HepG2 (cell line): ENCODE data around the gene LYG2. TPM values are rescaled to one million over a fixed set of nuclear protein-coding genes. Genes with fewer than 3 reads are reported as not detected.

Source experiments
- ATAC-seq: fragments of 200-7000 bp; cut with Tn5 transposase; 3 replicates; pipeline ENCODE4 v1.9.1; 2020; ENCODE audit warnings: mild to moderate bottlenecking, moderate library complexity
- BruUV-seq: library from RNA; stranded (reverse); fragments of 400-500 nt; replicated peaks from 2 replicates; lab custom pipeline; 2021; lab: Mats Ljungman, UMichigan
- CTCF ChIA-PET: fragments of 300-600 bp; formaldehyde crosslinking; extraction: SDS; loops from one replicate; lab custom pipeline; 2021; ENCODE audit warnings: low total read pairs, inconsistent platforms, low intra/inter-chr PET ratio; lab: Yijun Ruan, JAX
- POLR2A ChIA-PET: fragments of 350-600 bp; sonication (Branson Sonifier 250); formaldehyde crosslinking; loops from one replicate; lab custom pipeline; 2020; ENCODE audit warnings: antibody characterized with exemption, inconsistent platforms; lab: Yijun Ruan, JAX
- DNase-seq: peaks from one replicate; pipeline ENCODE4 v3.0.0-alpha.2; 2015; ENCODE audit warnings: low spot score
- FAIRE-seq: peaks from 3 replicates; lab custom pipeline; 2011; peaks lifted over from hg19 to GRCh38; lab: Jason Lieb, UNC
- H2AFZ ChIP-seq: one replicate; pipeline ENCODE4 v1.6.1; 2011; ENCODE audit warnings: low read length, inconsistent platforms
- H3K27ac ChIP-seq: fragments of 300-600 bp; 3 replicates; pipeline ENCODE4 v1.8.0; 2011; ENCODE audit warnings: mixed run types, mild to moderate bottlenecking, mixed read lengths, low read length, inconsistent platforms; ENCODE audit not compliant: insufficient read depth; ENCODE audit errors: extremely low read length
- H3K27me3 ChIP-seq, 2 experiments: fragments of 200-600 bp in 1 of 2; 2 replicates in 1 of 2; 3 replicates in 1 of 2; pipeline versions ENCODE4 v1.6.0 to v1.8.0; 2011; ENCODE audit warnings: low read length in 2 of 2, mild to moderate bottlenecking in 2 of 2, moderate library complexity in 2 of 2, inconsistent platforms in 1 of 2; ENCODE audit not compliant: insufficient read depth in 2 of 2, control insufficient read depth in 1 of 2
- H3K36me3 ChIP-seq, 2 experiments: fragments of 200-600 bp in 1 of 2; replicated peaks in 1 of 2; 2 replicates in 1 of 2; 3 replicates in 1 of 2; pipeline versions ENCODE4 v1.5.1 to v1.8.0; 2011; ENCODE audit warnings: low read length in 2 of 2, inconsistent platforms in 1 of 2; ENCODE audit not compliant: insufficient read depth in 2 of 2, control insufficient read depth in 1 of 2
- H3K4me1 ChIP-seq: 2 replicates; pipeline ENCODE4 v1.5.1; 2012; ENCODE audit warnings: low read length, inconsistent platforms; ENCODE audit not compliant: insufficient read depth
- H3K4me2 ChIP-seq: 2 replicates; pipeline ENCODE4 v1.6.0; 2011; ENCODE audit warnings: low read depth, low read length, inconsistent platforms
- H3K4me3 ChIP-seq, 3 experiments: fragments of 200-600 bp in 1 of 3; sonication (generic), shearing (Covaris generic) in 1 of 3; replicated peaks in 1 of 3; 2 replicates each; pipeline ENCODE4 v1.5.1; 2011 to 2016; ENCODE audit warnings: low read length in 3 of 3, inconsistent platforms in 2 of 3, low read depth in 2 of 3, mild to moderate bottlenecking in 2 of 3, control low read depth in 1 of 3, mixed read lengths in 1 of 3; ENCODE audit not compliant: insufficient read depth in 1 of 3
- H3K79me2 ChIP-seq: one replicate; pipeline ENCODE4 v1.6.1; 2011; ENCODE audit warnings: low read length, inconsistent platforms; ENCODE audit not compliant: insufficient read depth
- H3K9ac ChIP-seq: 2 replicates; pipeline ENCODE4 v1.6.0; 2011; ENCODE audit warnings: mild to moderate bottlenecking, low read depth, low read length, inconsistent platforms; ENCODE audit not compliant: insufficient read depth
- H3K9me3 ChIP-seq: 2 replicates; pipeline ENCODE4 v1.5.1; 2012; ENCODE audit warnings: mild to moderate bottlenecking, low read length
- H4K20me1 ChIP-seq: 2 replicates; pipeline ENCODE4 v1.6.0; 2011; ENCODE audit warnings: inconsistent platforms, mild to moderate bottlenecking, low read length, moderate library complexity; ENCODE audit not compliant: insufficient read depth
- AHR ChIP-seq: IDR thresholded peaks from 2 replicates; pipeline ENCODE4 v1.6.1; 2018; ENCODE audit warnings: missing genetic modification reagents, missing compliant biosample characterization
- CHD4 ChIP-seq: fragments of 200-600 bp; sonication (generic); IDR thresholded peaks from 2 replicates; pipeline ENCODE4 v1.7.0; 2017; ENCODE audit warnings: mild to moderate bottlenecking, low read length, borderline replicate concordance
- MAF1 ChIP-seq: sonication (generic); formaldehyde crosslinking; IDR thresholded peaks from 2 replicates; pipeline ENCODE4 v1.5.0; 2020; ENCODE audit warnings: missing genetic modification reagents, borderline replicate concordance
- SETDB1 ChIP-seq: sonication (generic); formaldehyde crosslinking; IDR thresholded peaks from 2 replicates; pipeline ENCODE4 v1.5.1; 2020; ENCODE audit warnings: missing genetic modification reagents, mild to moderate bottlenecking, borderline replicate concordance
- ZBTB3 ChIP-seq: sonication (generic); formaldehyde crosslinking; IDR thresholded peaks from 2 replicates; pipeline ENCODE4 v1.4.0; 2020; ENCODE audit warnings: low read depth, mild to moderate bottlenecking, moderate library complexity, missing genetic modification reagents, borderline replicate concordance
- ZNF567 ChIP-seq: sonication (generic); formaldehyde crosslinking; IDR thresholded peaks from 2 replicates; pipeline ENCODE4 v1.8.1; 2023; ENCODE audit warnings: mild to moderate bottlenecking, missing genetic modification reagents, borderline replicate concordance
- ZNF768 ChIP-seq: sonication (generic); formaldehyde crosslinking; IDR thresholded peaks from 2 replicates; pipeline ENCODE4 v1.4.0; 2020; ENCODE audit warnings: missing genetic modification reagents
- WGBS: methylation state at CpG from one replicate; pipeline ENCODE4 v1.1.6; 2017; ENCODE audit warnings: low lambda C conversion rate; 5-methylcytosine and 5-hydroxymethylcytosine counted together
- in situ Hi-C: cut with HindIII; loops from 2 replicates; pipeline ENCODE4 v1.10.0; 2017; ENCODE audit warnings: low pct_unique_long_range_greater_than_20kb; ENCODE audit not compliant: extremely low pct_ligation_motif_present
- intact Hi-C: fragments of 100-400 bp; cut with micrococcal nuclease; formaldehyde crosslinking; loops from one replicate; pipeline ENCODE4 v1.10.0; 2022; ENCODE audit not compliant: unreplicated experiment
- polyA plus RNA-seq, 8 experiments: library from polyadenylated mRNA; depleted of rRNA in 3 of 8; stranded (reverse) in 7 of 8; unstranded in 1 of 8; fragments of >200 nt; fragmentation: Illumina TruSeq in 4 of 8; extraction: Trizol in 4 of 8; gene quantifications; 2 replicates each; pipeline versions ENCODE4 v1.2.1 to v1.2.3, GENCODE V29; 2011 to 2016; ENCODE audit warnings: low read depth in 4 of 8, missing spikeins in 1 of 8, mixed read lengths in 1 of 8; ENCODE audit not compliant: insufficient read depth in 1 of 8
- total RNA-seq, 5 experiments: library from RNA; depleted of rRNA; stranded (reverse); fragments of >200 nt; fragmentation: Illumina TruSeq; extraction: Trizol; gene quantifications; 2 replicates each; pipeline ENCODE4 v1.2.3, GENCODE V29; 2016; ENCODE audit warnings: low read depth in 1 of 5
- TF ChIP-seq, protein P1 (sequence below): sonication (generic); formaldehyde crosslinking; IDR thresholded peaks from 2 replicates; pipeline ENCODE4 v1.5.0; 2020; ENCODE audit warnings: mild to moderate bottlenecking, missing genetic modification reagents, borderline replicate concordance
- TF ChIP-seq, protein P2 (sequence below): sonication (generic); formaldehyde crosslinking; IDR thresholded peaks from 2 replicates; pipeline ENCODE4 v1.5.0; 2020; ENCODE audit warnings: mild to moderate bottlenecking, missing genetic modification reagents
- TF ChIP-seq, protein P3 (sequence below): IDR thresholded peaks from 2 replicates; pipeline ENCODE4 v1.6.1; 2016

Gene LYG2
- total and polyA plus RNA-seq, 2 of the 13 experiments (the other 11 are each of a cell fraction or from before 2014, with no cell fraction given), result 0.15 to 0.18 TPM

DNA sequence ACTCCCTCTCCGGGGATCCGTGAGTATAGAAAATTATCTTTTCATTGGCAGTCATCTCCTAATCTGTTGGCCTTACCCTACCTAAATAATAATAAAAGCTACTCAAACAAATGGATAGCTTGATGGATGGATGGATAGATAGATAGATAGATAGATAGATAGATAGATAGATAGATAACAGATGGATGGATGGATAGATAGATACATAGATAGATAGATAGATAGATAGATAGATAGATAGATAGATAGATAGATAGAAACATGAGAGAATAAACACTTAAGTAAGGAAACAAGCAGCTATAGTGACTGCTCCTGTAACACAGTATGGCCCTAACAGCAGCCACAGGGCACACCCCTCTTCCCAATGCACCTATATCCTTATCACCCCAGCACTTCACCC is 39.4 kb downstream of the LYG2 start (continued):
- TF ChIP-seq, protein P1, sequence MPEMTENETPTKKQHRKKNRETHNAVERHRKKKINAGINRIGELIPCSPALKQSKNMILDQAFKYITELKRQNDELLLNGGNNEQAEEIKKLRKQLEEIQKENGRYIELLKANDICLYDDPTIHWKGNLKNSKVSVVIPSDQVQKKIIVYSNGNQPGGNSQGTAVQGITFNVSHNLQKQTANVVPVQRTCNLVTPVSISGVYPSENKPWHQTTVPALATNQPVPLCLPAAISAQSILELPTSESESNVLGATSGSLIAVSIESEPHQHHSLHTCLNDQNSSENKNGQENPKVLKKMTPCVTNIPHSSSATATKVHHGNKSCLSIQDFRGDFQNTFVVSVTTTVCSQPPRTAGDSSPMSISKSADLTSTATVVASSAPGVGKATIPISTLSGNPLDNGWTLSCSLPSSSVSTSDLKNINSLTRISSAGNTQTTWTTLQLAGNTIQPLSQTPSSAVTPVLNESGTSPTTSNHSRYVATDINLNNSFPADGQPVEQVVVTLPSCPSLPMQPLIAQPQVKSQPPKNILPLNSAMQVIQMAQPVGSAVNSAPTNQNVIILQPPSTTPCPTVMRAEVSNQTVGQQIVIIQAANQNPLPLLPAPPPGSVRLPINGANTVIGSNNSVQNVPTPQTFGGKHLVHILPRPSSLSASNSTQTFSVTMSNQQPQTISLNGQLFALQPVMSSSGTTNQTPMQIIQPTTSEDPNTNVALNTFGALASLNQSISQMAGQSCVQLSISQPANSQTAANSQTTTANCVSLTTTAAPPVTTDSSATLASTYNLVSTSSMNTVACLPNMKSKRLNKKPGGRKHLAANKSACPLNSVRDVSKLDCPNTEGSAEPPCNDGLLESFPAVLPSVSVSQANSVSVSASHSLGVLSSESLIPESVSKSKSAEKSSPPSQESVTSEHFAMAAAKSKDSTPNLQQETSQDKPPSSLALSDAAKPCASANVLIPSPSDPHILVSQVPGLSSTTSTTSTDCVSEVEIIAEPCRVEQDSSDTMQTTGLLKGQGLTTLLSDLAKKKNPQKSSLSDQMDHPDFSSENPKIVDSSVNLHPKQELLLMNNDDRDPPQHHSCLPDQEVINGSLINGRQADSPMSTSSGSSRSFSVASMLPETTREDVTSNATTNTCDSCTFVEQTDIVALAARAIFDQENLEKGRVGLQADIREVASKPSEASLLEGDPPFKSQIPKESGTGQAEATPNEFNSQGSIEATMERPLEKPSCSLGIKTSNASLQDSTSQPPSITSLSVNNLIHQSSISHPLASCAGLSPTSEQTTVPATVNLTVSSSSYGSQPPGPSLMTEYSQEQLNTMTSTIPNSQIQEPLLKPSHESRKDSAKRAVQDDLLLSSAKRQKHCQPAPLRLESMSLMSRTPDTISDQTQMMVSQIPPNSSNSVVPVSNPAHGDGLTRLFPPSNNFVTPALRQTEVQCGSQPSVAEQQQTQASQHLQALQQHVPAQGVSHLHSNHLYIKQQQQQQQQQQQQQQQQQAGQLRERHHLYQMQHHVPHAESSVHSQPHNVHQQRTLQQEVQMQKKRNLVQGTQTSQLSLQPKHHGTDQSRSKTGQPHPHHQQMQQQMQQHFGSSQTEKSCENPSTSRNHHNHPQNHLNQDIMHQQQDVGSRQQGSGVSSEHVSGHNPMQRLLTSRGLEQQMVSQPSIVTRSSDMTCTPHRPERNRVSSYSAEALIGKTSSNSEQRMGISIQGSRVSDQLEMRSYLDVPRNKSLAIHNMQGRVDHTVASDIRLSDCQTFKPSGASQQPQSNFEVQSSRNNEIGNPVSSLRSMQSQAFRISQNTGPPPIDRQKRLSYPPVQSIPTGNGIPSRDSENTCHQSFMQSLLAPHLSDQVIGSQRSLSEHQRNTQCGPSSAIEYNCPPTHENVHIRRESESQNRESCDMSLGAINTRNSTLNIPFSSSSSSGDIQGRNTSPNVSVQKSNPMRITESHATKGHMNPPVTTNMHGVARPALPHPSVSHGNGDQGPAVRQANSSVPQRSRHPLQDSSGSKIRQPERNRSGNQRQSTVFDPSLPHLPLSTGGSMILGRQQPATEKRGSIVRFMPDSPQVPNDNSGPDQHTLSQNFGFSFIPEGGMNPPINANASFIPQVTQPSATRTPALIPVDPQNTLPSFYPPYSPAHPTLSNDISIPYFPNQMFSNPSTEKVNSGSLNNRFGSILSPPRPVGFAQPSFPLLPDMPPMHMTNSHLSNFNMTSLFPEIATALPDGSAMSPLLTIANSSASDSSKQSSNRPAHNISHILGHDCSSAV, result no peak

DNA sequence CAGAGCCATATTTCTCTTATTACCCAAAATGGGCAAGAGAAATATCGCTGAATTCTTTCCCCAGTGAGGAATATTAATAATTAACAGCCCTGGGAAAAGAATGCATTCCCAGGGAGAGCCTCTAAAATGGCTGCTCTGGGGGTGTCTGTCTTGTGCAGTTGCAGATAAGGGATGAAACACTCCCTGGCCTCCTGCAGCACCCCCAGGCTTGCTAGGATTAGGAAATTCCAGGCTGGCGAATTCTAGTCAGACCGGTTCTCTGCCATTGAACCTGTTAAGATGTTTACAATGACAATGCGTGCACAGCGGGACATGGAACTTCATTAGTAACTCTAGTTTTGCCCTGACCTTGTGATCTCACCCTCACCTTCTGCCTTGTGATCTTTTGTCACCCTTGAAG is 50.0 kb downstream of the LYG2 start:
- no peak overlapping the region for H3K4me3 ChIP-seq
- no peak overlapping the region for H2AFZ ChIP-seq
- intact Hi-C loops (no loop called here), in situ Hi-C loops (no loop called here)
- CTCF ChIA-PET, result no interaction called here
- POLR2A ChIA-PET, result no interaction called here
- WGBS, result 70% methylated on average over 5 of the region's 5 CpGs
- H3K9ac ChIP-seq, result no peak overlapping the region
- H3K27ac ChIP-seq, result no peak overlapping the region
- no peaks in the 10 kb centered on the region for H3K36me3 ChIP-seq
- ATAC-seq, result no peak
- no peak overlapping the region for H3K4me2 ChIP-seq
- no peaks in the 10 kb centered on the region for H3K4me1 ChIP-seq
- no peaks in the 10 kb centered on the region for H3K79me2 ChIP-seq
- H3K9me3 ChIP-seq, result peaks cover 5% of the 10 kb centered on the region; the same call in 1 of the 2 replicates
- FAIRE-seq, result no peak
- no TSS peak for BruUV-seq
- no peaks in the 10 kb centered on the region for H4K20me1 ChIP-seq
- H3K27me3 ChIP-seq, result no peaks in the 10 kb centered on the region
- DNase-seq, result no peak
- TF ChIP-seq CHD4, result no peak
- peak; percentile 78; the same call in 1 of the 2 replicates for TF ChIP-seq SETDB1 (CRISPR knock-in tag)
- TF ChIP-seq MAF1, result no peak
- no peak for TF ChIP-seq ZNF567 (CRISPR knock-in tag)
- no peak for TF ChIP-seq AHR (CRISPR knock-in tag)
- TF ChIP-seq, protein P2, sequence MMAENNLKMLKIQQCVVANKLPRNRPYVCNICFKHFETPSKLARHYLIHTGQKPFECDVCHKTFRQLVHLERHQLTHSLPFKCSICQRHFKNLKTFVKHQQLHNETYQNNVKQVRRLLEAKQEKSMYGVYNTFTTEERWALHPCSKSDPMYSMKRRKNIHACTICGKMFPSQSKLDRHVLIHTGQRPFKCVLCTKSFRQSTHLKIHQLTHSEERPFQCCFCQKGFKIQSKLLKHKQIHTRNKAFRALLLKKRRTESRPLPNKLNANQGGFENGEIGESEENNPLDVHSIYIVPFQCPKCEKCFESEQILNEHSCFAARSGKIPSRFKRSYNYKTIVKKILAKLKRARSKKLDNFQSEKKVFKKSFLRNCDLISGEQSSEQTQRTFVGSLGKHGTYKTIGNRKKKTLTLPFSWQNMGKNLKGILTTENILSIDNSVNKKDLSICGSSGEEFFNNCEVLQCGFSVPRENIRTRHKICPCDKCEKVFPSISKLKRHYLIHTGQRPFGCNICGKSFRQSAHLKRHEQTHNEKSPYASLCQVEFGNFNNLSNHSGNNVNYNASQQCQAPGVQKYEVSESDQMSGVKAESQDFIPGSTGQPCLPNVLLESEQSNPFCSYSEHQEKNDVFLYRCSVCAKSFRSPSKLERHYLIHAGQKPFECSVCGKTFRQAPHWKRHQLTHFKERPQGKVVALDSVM, result no peak
- TF ChIP-seq, protein P3, sequence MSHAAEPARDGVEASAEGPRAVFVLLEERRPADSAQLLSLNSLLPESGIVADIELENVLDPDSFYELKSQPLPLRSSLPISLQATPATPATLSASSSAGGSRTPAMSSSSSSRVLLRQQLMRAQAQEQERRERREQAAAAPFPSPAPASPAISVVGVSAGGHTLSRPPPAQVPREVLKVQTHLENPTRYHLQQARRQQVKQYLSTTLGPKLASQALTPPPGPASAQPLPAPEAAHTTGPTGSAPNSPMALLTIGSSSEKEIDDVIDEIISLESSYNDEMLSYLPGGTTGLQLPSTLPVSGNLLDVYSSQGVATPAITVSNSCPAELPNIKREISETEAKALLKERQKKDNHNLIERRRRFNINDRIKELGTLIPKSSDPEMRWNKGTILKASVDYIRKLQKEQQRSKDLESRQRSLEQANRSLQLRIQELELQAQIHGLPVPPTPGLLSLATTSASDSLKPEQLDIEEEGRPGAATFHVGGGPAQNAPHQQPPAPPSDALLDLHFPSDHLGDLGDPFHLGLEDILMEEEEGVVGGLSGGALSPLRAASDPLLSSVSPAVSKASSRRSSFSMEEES, result no peak
- TF ChIP-seq ZBTB3, result no peak
- no peak for TF ChIP-seq ZNF768 (CRISPR knock-in tag)
